Left kidney (tissue), 2 donors: ENCODE data around the gene UBL7. TPM values are rescaled to one million over a fixed set of nuclear protein-coding genes. Genes with fewer than 3 reads are reported as not detected.

Experiments used
- DNase-seq: peaks from one replicate; pipeline ENCODE4 v3.0.0-alpha.2; 2013
- polyA plus RNA-seq: library from polyadenylated mRNA; unstranded; fragments of 120-200 nt; gene quantifications from one replicate; pipeline ENCODE4 v1.2.1, GENCODE V29; 2013; ENCODE audit not compliant: insufficient read length

UBL7 gene
- polyA plus RNA-seq, 1 donor: 64.0 TPM

DNA sequence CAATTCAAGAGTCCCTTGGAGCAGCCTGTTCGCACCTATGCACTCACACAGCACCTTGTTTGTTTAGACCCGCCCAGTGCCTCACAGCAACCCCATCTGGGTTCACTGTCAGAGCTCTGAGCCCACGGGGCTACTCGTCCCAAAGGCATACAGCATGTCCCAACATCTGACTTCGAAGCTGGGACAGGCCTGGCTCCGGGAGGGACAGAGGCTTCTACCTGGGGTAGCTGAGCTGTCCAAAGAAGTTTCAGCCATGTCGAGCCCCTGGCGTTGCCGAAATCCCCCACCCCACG is 64.9 kb downstream of the UBL7 start:
- no peak for DNase-seq

Other genes with a start within 250 kb of the UBL7 start
- 9.0 TPM for gene CCDC33, start 224.8 kb downstream of the UBL7 start, polyA plus RNA-seq
- gene CYP11A1, start 93.5 kb downstream of the UBL7 start, polyA plus RNA-seq: 1.2 TPM
- 5.0 TPM for gene SEMA7A, start 27.2 kb downstream of the UBL7 start, polyA plus RNA-seq
- 16.8 TPM for gene ARID3B, start 80.1 kb upstream of the UBL7 start, polyA plus RNA-seq
- 81.6 TPM for gene CLK3, start 154.7 kb upstream of the UBL7 start, polyA plus RNA-seq
- gene EDC3, start 234.9 kb upstream of the UBL7 start, polyA plus RNA-seq: 45.3 TPM